Astrocyte (in vitro differentiated cells and primary cell): ENCODE data around the gene NUMA1. TPM values are rescaled to one million over a fixed set of nuclear protein-coding genes. Genes with fewer than 3 reads are reported as not detected.

Source experiments
- DNase-seq: peaks from one replicate; pipeline ENCODE4 v3.0.0-alpha.2; 2010; ENCODE audit warnings: low read depth
- FAIRE-seq: peaks from 2 replicates; lab custom pipeline; 2011; peaks lifted over from hg19 to GRCh38; lab: Jason Lieb, UNC
- H2AFZ ChIP-seq: 2 replicates; pipeline ENCODE4 v1.6.0; 2012; ENCODE audit warnings: low read depth, low read length, inconsistent platforms
- H3K27ac ChIP-seq: 2 replicates; pipeline ENCODE4 v1.5.1; 2011; ENCODE audit warnings: low read depth, low read length, inconsistent platforms
- H3K27me3 ChIP-seq: 2 replicates; pipeline ENCODE4 v1.6.0; 2011; ENCODE audit warnings: low read length, inconsistent platforms; ENCODE audit not compliant: insufficient read depth
- H3K36me3 ChIP-seq: 2 replicates; pipeline ENCODE4 v1.5.1; 2011; ENCODE audit warnings: low read length, inconsistent platforms; ENCODE audit not compliant: insufficient read depth
- H3K4me1 ChIP-seq: 2 replicates; pipeline ENCODE4 v1.5.1; 2011; ENCODE audit warnings: low read length, inconsistent platforms; ENCODE audit not compliant: insufficient read depth
- H3K4me2 ChIP-seq: 2 replicates; pipeline ENCODE4 v1.6.0; 2012; ENCODE audit warnings: low read length, inconsistent platforms
- H3K4me3 ChIP-seq: 2 replicates; pipeline ENCODE4 v1.5.1; 2011; ENCODE audit warnings: low read depth, mild to moderate bottlenecking, low read length, inconsistent platforms; ENCODE audit not compliant: insufficient read depth
- H3K79me2 ChIP-seq: 2 replicates; pipeline ENCODE4 v1.6.0; 2012; ENCODE audit warnings: mild to moderate bottlenecking, low read length, inconsistent platforms; ENCODE audit not compliant: insufficient read depth
- H3K9ac ChIP-seq: 2 replicates; pipeline ENCODE4 v1.6.0; 2012; ENCODE audit warnings: mild to moderate bottlenecking, low read length, inconsistent platforms
- H3K9me3 ChIP-seq: 2 replicates; pipeline ENCODE4 v1.5.1; 2012; ENCODE audit warnings: low read depth, mild to moderate bottlenecking, low read length, inconsistent platforms; ENCODE audit not compliant: insufficient read depth
- H4K20me1 ChIP-seq: 2 replicates; pipeline ENCODE4 v1.6.0; 2012; ENCODE audit warnings: low read length, inconsistent platforms; ENCODE audit not compliant: insufficient read depth
- H3K27ac Mint-ChIP-seq: one replicate; pipeline ENCODE4 v1.8.0; 2021; ENCODE audit warnings: mild to moderate bottlenecking, mixed read lengths; ENCODE audit not compliant: unreplicated experiment
- H3K27me3 Mint-ChIP-seq: one replicate; pipeline ENCODE4 v1.8.0; 2021; ENCODE audit warnings: low read depth, mixed read lengths; ENCODE audit not compliant: unreplicated experiment
- H3K36me3 Mint-ChIP-seq: one replicate; pipeline ENCODE4 v1.8.0; 2021; ENCODE audit warnings: low read depth, mixed read lengths; ENCODE audit not compliant: unreplicated experiment
- H3K4me1 Mint-ChIP-seq: one replicate; pipeline ENCODE4 v1.8.0; 2021; ENCODE audit warnings: low read depth, mixed read lengths; ENCODE audit not compliant: unreplicated experiment
- H3K4me3 Mint-ChIP-seq: one replicate; pipeline ENCODE4 v1.8.0; 2021; ENCODE audit warnings: mild to moderate bottlenecking, moderate library complexity, mixed read lengths; ENCODE audit not compliant: unreplicated experiment
- H3K9me3 Mint-ChIP-seq: one replicate; pipeline ENCODE4 v1.8.0; 2021; ENCODE audit warnings: mild to moderate bottlenecking, mixed read lengths; ENCODE audit not compliant: unreplicated experiment
- CTCF ChIP-seq: IDR thresholded peaks from 2 replicates; pipeline ENCODE4 v1.5.1; 2011; ENCODE audit warnings: low read depth, mild to moderate bottlenecking, inconsistent platforms, low read length, moderate library complexity; ENCODE audit not compliant: insufficient read depth
- EZH2 ChIP-seq: IDR thresholded peaks from 2 replicates; pipeline ENCODE4 v1.6.1; 2012; ENCODE audit warnings: mild to moderate bottlenecking, low read length, inconsistent platforms; ENCODE audit not compliant: insufficient read depth
- total RNA-seq: library from RNA; stranded (reverse); gene quantifications from 2 replicates; pipeline ENCODE4 v1.2.1, GENCODE V29; 2021

Gene NUMA1
- total RNA-seq, 1 donor from 2014 or later, result 111 TPM

- Histone ChIP-seq H3K4me1 (peaks cover 36% of the 10 kb centered on the region), H3K36me3 (no peaks in the 10 kb centered on the region), H3K4me2 (no peak overlapping the region), H3K9ac (no peak overlapping the region), H3K27me3 (no peaks in the 10 kb centered on the region), H3K27ac (no peak overlapping the region), H3K9me3 (no peaks in the 10 kb centered on the region), H4K20me1 (no peaks in the 10 kb centered on the region), H2AFZ (no peak overlapping the region), H3K79me2 (peaks cover 83% of the 10 kb centered on the region), H3K4me3 (no peak overlapping the region)
- Mint-ChIP-seq H3K4me3 (peak overlapping the region; percentile 14), H3K9me3 (no peaks in the 10 kb centered on the region), H3K27me3 (no peaks in the 10 kb centered on the region), H3K4me1 (peaks cover 54% of the 10 kb centered on the region), H3K27ac (no peak overlapping the region), H3K36me3 (peaks cover 4% of the 10 kb centered on the region)
- TF ChIP-seq CTCF (no peak), EZH2 (no peak)
- no peak for FAIRE-seq
- no peak for DNase-seq
Measured at GRCh38 chr11:72067266-72067665, 13.1 kb downstream of the NUMA1 start.

GRCh38 chr11:72066855-72067254, 13.5 kb downstream of the NUMA1 start:
- no peak overlapping the region for H3K4me3 ChIP-seq
- no peak for TF ChIP-seq CTCF
- TF ChIP-seq EZH2, result no peak
- DNase-seq, result no peak
- Mint-ChIP-seq H3K4me1 (peaks cover 52% of the 10 kb centered on the region), H3K4me3 (peak overlapping the region; percentile 34), H3K36me3 (peaks cover 4% of the 10 kb centered on the region), H3K27ac (peak overlapping the region; percentile 8), H3K27me3 (no peaks in the 10 kb centered on the region), H3K9me3 (no peaks in the 10 kb centered on the region)
- H3K27me3 ChIP-seq, result no peaks in the 10 kb centered on the region
- H3K9ac ChIP-seq, result no peak overlapping the region
- no peaks in the 10 kb centered on the region for H3K36me3 ChIP-seq
- no peak for FAIRE-seq
- H3K4me2 ChIP-seq, result no peak overlapping the region
- no peaks in the 10 kb centered on the region for H3K9me3 ChIP-seq
- H4K20me1 ChIP-seq, result no peaks in the 10 kb centered on the region
- H2AFZ ChIP-seq, result no peak overlapping the region
- peaks cover 32% of the 10 kb centered on the region for H3K4me1 ChIP-seq
- H3K79me2 ChIP-seq, result peaks cover 83% of the 10 kb centered on the region
- H3K27ac ChIP-seq, result no peak overlapping the region

GRCh38 chr11:72061739-72062396, 18.5 kb downstream of the NUMA1 start:
- peaks cover 19% of the 10 kb centered on the region for H3K4me1 Mint-ChIP-seq
- FAIRE-seq (no peak), DNase-seq (no peak)
- H3K79me2 ChIP-seq, result peaks cover 75% of the 10 kb centered on the region
- no peaks in the 10 kb centered on the region for H3K27me3 Mint-ChIP-seq
- H3K9ac ChIP-seq, result no peak overlapping the region
- peaks cover 4% of the 10 kb centered on the region for H3K36me3 Mint-ChIP-seq
- no peak overlapping the region for H2AFZ ChIP-seq
- H3K9me3 ChIP-seq, result no peaks in the 10 kb centered on the region
- no peaks in the 10 kb centered on the region for H3K27me3 ChIP-seq
- no peak overlapping the region for H3K4me3 ChIP-seq
- no peak for TF ChIP-seq EZH2
- no peak for TF ChIP-seq CTCF
- no peak overlapping the region for H3K4me3 Mint-ChIP-seq
- H3K27ac ChIP-seq, result no peak overlapping the region
- H3K9me3 Mint-ChIP-seq, result no peaks in the 10 kb centered on the region
- H3K36me3 ChIP-seq, result peaks cover 4% of the 10 kb centered on the region
- H4K20me1 ChIP-seq, result no peaks in the 10 kb centered on the region
- H3K27ac Mint-ChIP-seq, result no peak overlapping the region
- H3K4me1 ChIP-seq, result peaks cover 4% of the 10 kb centered on the region
- H3K4me2 ChIP-seq, result no peak overlapping the region
